ENCODE measurements around the gene CYGB. TPM values are rescaled to one million over a fixed set of nuclear protein-coding genes. Genes with fewer than 3 reads are reported as not detected.

CYGB gene
- polyA plus RNA-seq, 1 of the 3 experiments (the other 2 are of a cell fraction): 1.7 TPM

DNA sequence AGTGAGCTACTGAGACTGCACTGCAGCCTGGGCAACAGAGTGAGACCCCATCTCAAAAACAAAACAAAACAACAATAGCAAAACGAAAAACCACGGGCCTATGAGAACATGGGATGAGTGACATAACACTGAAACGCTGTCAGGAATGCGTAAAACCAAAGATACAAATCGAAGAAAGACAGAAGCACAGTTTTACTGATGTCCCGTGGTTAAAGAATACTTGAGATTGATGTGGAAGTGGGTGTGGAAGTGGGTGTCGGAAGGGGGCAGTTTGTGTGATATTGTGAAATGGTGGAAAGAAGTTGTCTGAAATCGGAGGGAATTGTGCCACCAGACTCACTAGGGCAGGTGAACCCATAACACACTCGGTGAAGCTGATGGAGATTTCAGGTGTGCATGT lies 38.7 kb upstream of the CYGB start:
- DNase-seq: no peak
- ChIA-PET POLR2A (no interaction called here), CTCF (interaction anchor here (0.8 to 8.5 kb wide), 8 partner anchors 9 to 292 kb away, joined by 3 to 45 read pairs (median 4); partner anchors contain the start of genes MGAT5B and ST6GALNAC2)
- Histone ChIP-seq H3K9me3 (no peaks in the 10 kb centered on the region), H3F3A (replicated peaks; ENCODE audit: insufficient read depth) (no peaks in the 10 kb centered on the region), H3K27ac (ENCODE audit: low read depth in 2 of 2, low read length in 1 of 2) (no peak overlapping the region), H2AFZ (ENCODE audit: low read depth) (no peak overlapping the region), H3K9me2 (no peaks in the 10 kb centered on the region), H3K79me2 (ENCODE audit: insufficient read depth) (no peaks in the 10 kb centered on the region), H4K20me1 (ENCODE audit: insufficient read depth) (no peaks in the 10 kb centered on the region), H3K9ac (no peak overlapping the region), H3K4me2 (no peak overlapping the region), H3K4me3 (ENCODE audit: low read depth in 2 of 2, low read length in 1 of 2) (no peak overlapping the region), H3K27me3 (ENCODE audit: insufficient read depth) (no peaks in the 10 kb centered on the region), H3K36me3 (replicated peaks in 1 of 2; ENCODE audit: control insufficient read depth in 1 of 2, insufficient read depth in 2 of 2, low read length in 1 of 2) (no peaks in the 10 kb centered on the region), H3K4me1 (ENCODE audit: control insufficient read depth in 1 of 2, insufficient read depth in 2 of 2, low read depth in 1 of 2, low read length in 1 of 2) (no peaks in the 10 kb centered on the region)
- WGBS (ENCODE audit: low lambda C conversion rate): 92% methylated on average over 9 of the region's 9 CpGs
- TF ChIP-seq RFX5 (IDR thresholded peaks at IDR 0.05; ENCODE audit: low read length) (no peak), MXI1 (IDR thresholded peaks at IDR 0.05; ENCODE audit: low read depth, low read length) (no peak), POLR2AphosphoS5 (IDR thresholded peaks at IDR 0.05; ENCODE audit: low read depth, low read length) (no peak)

DNA sequence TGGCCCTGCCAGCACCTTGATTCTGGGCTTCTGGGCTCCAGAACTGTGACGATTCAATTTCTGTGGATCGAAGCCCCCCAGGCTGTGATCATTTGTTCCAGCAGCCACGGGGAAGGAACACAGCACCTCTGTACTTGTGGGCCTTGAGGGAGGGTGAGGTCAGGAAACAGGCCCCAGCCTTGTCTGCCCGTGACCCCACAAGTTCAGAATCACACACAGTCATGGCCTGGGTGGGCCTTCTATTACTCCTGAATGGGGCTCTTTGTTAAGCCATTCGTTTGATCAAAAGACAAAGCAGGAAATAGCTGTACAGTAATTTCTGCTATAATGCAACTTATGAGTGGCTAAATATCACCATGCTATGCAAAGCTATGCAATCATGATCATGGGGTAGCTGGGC lies 38.1 kb upstream of the CYGB start:
- Histone ChIP-seq H3K4me1 (ENCODE audit: control insufficient read depth in 1 of 2, insufficient read depth in 2 of 2, low read depth in 1 of 2, low read length in 1 of 2) (no peaks in the 10 kb centered on the region), H3K4me3 (ENCODE audit: low read depth in 2 of 2, low read length in 1 of 2) (no peak overlapping the region), H3K9me2 (no peaks in the 10 kb centered on the region), H4K20me1 (ENCODE audit: insufficient read depth) (no peaks in the 10 kb centered on the region), H3K36me3 (replicated peaks in 1 of 2; ENCODE audit: control insufficient read depth in 1 of 2, insufficient read depth in 2 of 2, low read length in 1 of 2) (no peaks in the 10 kb centered on the region), H3K79me2 (ENCODE audit: insufficient read depth) (no peaks in the 10 kb centered on the region), H3K27me3 (ENCODE audit: insufficient read depth) (no peaks in the 10 kb centered on the region), H3K27ac (ENCODE audit: low read depth in 2 of 2, low read length in 1 of 2) (no peak overlapping the region), H3K9me3 (no peaks in the 10 kb centered on the region), H3K4me2 (no peak overlapping the region), H3F3A (replicated peaks; ENCODE audit: insufficient read depth) (no peaks in the 10 kb centered on the region), H2AFZ (ENCODE audit: low read depth) (no peak overlapping the region), H3K9ac (no peak overlapping the region)
- DNase-seq: no peak
- WGBS (ENCODE audit: low lambda C conversion rate): 73% methylated on average over 5 of the region's 5 CpGs
- TF ChIP-seq EZH2phosphoT487 (IDR thresholded peaks at IDR 0.05; ENCODE audit: borderline replicate concordance, low read depth) (no peak), GABPA (IDR thresholded peaks at IDR 0.05; ENCODE audit: low read depth) (no peak), TEAD4 (IDR thresholded peaks at IDR 0.05; ENCODE audit: borderline replicate concordance, insufficient read depth) (no peak), RXRA (IDR thresholded peaks at IDR 0.05; ENCODE audit: borderline replicate concordance, low read depth) (no peak), FOSL2 (IDR thresholded peaks at IDR 0.05; ENCODE audit: borderline replicate concordance, low read depth) (no peak), RFX5 (IDR thresholded peaks at IDR 0.05; ENCODE audit: low read length) (no peak), EP300 (IDR thresholded peaks at IDR 0.05; ENCODE audit: borderline replicate concordance in 1 of 2, low read depth in 1 of 2, low read length in 1 of 2) (no peak), POLR2AphosphoS5 (IDR thresholded peaks at IDR 0.05; ENCODE audit: low read depth, low read length) (no peak)
- TF ChIP-seq, protein P1, sequence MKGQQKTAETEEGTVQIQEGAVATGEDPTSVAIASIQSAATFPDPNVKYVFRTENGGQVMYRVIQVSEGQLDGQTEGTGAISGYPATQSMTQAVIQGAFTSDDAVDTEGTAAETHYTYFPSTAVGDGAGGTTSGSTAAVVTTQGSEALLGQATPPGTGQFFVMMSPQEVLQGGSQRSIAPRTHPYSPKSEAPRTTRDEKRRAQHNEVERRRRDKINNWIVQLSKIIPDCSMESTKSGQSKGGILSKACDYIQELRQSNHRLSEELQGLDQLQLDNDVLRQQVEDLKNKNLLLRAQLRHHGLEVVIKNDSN (IDR thresholded peaks at IDR 0.05; ENCODE audit: borderline replicate concordance, low read depth): no peak
- ChIA-PET POLR2A (no interaction called here), CTCF (interaction anchor here (0.8 to 8.5 kb wide), 8 partner anchors 8 to 293 kb away, joined by 3 to 45 read pairs (median 4); partner anchors contain the start of genes MGAT5B and ST6GALNAC2)

DNA sequence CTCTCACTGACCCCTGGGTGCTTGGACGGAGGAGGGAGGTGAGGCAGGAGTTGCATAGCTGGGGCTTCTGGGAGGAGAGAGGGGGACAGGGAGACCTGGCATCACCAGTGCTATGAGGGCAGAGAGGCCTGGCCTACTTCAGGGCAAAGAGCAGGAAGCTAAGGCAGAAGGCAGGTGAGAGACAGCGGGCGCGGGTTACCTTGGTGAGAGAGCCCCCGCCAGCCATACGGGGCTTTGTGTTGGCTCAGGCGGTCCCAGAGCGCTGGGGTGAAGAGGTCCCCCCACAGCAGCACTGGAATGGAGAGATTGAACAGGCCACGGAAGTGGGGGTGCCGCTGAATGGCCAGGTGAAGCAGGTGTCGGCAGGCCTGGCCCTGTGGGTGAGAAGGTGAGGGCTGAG lies 36.7 kb upstream of the CYGB start:
- Histone ChIP-seq H2AFZ (ENCODE audit: low read depth) (no peak overlapping the region), H3K36me3 (replicated peaks in 1 of 2; ENCODE audit: control insufficient read depth in 1 of 2, insufficient read depth in 2 of 2, low read length in 1 of 2) (no peaks in the 10 kb centered on the region), H3K4me1 (ENCODE audit: control insufficient read depth in 1 of 2, insufficient read depth in 2 of 2, low read depth in 1 of 2, low read length in 1 of 2) (no peaks in the 10 kb centered on the region; a peak in 1 of 4 replicates), H3F3A (replicated peaks; ENCODE audit: insufficient read depth) (no peaks in the 10 kb centered on the region), H3K9me2 (no peaks in the 10 kb centered on the region), H3K4me3 (ENCODE audit: low read depth in 2 of 2, low read length in 1 of 2) (no peak overlapping the region), H3K9ac (no peak overlapping the region), H3K79me2 (ENCODE audit: insufficient read depth) (no peaks in the 10 kb centered on the region), H3K27ac (ENCODE audit: low read depth in 2 of 2, low read length in 1 of 2) (no peak overlapping the region), H3K27me3 (ENCODE audit: insufficient read depth) (no peaks in the 10 kb centered on the region), H3K4me2 (no peak overlapping the region), H4K20me1 (ENCODE audit: insufficient read depth) (no peaks in the 10 kb centered on the region), H3K9me3 (no peaks in the 10 kb centered on the region)
- ChIA-PET POLR2A (interaction anchor here (0.7 kb wide), 1 partner anchor 8 kb away, joined by 3 read pairs; no protein-coding TSS in a partner anchor), CTCF (interaction anchor here (2.0 to 8.8 kb wide), 5 partner anchors 15 to 107 kb away, joined by 6 to 89 read pairs (median 33); no protein-coding TSS in a partner anchor)
- DNase-seq: no peak
- no peak for TF ChIP-seq FOSL2 (IDR thresholded peaks at IDR 0.05; ENCODE audit: borderline replicate concordance, low read depth)
- 88% methylated on average over 10 of the region's 11 CpGs for WGBS (ENCODE audit: low lambda C conversion rate)

Data from SK-N-SH (cell line).